Kidney epithelial cell (primary cell): ENCODE results near the gene KIF18B. TPM values are rescaled to one million over a fixed set of nuclear protein-coding genes. Genes with fewer than 3 reads are reported as not detected.

ENCODE experiments used
- DNase-seq: peaks from one replicate; pipeline ENCODE4 v3.0.0-alpha.2; 2010; ENCODE audit warnings: low read depth
- H3K27me3 ChIP-seq: 2 replicates; pipeline ENCODE4 v1.6.0; 2011; ENCODE audit warnings: low read length; ENCODE audit not compliant: control insufficient read depth, insufficient read depth
- H3K36me3 ChIP-seq: 2 replicates; pipeline ENCODE4 v1.5.1; 2011; ENCODE audit warnings: low read length; ENCODE audit not compliant: control insufficient read depth, insufficient read depth
- H3K4me3 ChIP-seq: 2 replicates; pipeline ENCODE4 v1.5.1; 2011; ENCODE audit warnings: low read depth, mild to moderate bottlenecking, control low read depth, low read length
- CTCF ChIP-seq: IDR thresholded peaks from 2 replicates; pipeline ENCODE4 v1.5.1; 2011; ENCODE audit warnings: mild to moderate bottlenecking, moderate library complexity, low read length, control low read depth, inconsistent platforms; ENCODE audit not compliant: insufficient read depth, poor library complexity, severe bottlenecking
- total RNA-seq: library from RNA; depleted of rRNA; stranded (reverse); fragments of >200 nt; gene quantifications from 2 replicates; pipeline ENCODE4 v1.2.3, GENCODE V29; 2015

The KIF18B gene
- total RNA-seq, 1 donor from 2014 or later, result 1.4 TPM

DNA sequence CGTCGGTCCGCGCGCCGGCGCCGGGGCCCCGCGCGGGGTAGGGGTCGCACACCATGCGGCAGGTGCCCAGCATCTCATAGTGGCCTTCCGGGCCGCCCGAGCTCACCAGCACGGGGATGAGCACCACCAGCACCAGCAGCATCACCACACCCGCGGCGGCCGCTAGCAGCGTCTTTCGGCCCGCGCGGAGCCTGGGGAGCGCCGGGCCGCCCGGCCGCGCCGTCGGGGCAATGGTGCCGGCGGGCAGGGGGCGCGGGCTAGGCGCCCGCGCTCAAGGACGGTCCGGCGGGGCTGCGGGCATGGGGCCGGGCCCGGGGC, 20.3 kb upstream of the KIF18B start:
- TF ChIP-seq CTCF, result no peak
- H3K4me3 ChIP-seq, result no peak overlapping the region
- H3K27me3 ChIP-seq, result peaks cover 47% of the 10 kb centered on the region
- H3K36me3 ChIP-seq, result no peaks in the 10 kb centered on the region
- no peak for DNase-seq

DNA sequence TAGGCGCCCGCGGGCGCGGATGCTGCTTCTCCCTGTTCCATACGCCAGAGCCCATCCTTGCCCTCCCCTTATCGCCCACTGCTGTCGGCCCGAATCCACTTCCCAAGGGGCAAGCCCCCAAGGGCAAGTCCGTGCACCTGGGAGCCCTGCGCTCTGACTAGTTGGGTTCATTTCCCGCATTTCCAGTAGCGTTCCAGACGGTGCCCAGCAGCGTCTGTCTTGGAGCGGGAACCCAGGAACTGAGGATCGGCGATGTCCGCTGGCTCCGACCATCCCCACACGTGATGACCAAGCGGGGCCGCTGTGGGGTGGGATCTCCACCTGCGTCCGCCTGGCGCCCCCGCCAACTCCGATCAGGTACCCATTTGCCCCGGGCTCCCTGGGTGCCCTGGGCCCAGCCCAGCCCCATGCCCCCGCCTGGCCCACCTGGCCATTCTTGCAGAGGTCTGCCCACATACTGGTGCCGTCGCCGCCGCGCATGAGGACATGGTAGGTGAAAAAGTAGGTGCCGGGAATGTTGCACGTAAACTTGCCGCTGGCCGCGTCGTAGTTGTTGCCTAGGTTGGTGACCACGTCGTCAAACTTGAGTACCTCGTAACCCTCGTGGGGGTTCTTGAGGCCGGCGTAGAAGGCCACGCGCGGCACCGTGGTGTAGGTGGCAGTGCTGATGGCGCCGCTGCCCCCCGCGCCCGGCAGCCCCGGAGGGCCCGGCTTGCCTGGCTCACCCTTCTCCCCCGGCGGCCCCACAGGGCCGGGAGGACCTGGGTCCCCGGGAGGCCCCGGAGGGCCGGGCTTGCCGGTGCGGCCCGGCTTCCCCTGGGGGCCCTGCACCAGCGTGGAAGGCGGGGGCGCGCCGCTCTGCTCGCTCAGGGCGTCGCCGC, 19.7 kb upstream of the KIF18B start:
- Histone ChIP-seq H3K4me3 (no peak overlapping the region), H3K36me3 (no peaks in the 10 kb centered on the region), H3K27me3 (peaks cover 47% of the 10 kb centered on the region)
- DNase-seq, result no peak
- TF ChIP-seq CTCF, result no peak

- no peak for DNase-seq
- peaks cover 47% of the 10 kb centered on the region for H3K27me3 ChIP-seq
- no peak for TF ChIP-seq CTCF
- no peaks in the 10 kb centered on the region for H3K36me3 ChIP-seq
- H3K4me3 ChIP-seq, result no peak overlapping the region
Measured at GRCh38 chr17:44966348-44967025, 18.9 kb upstream of the KIF18B start.

- no peak overlapping the region for H3K4me3 ChIP-seq
- H3K27me3 ChIP-seq, result peaks cover 47% of the 10 kb centered on the region
Measured at GRCh38 chr17:44965481-44966234, 18.1 kb upstream of the KIF18B start.

DNA sequence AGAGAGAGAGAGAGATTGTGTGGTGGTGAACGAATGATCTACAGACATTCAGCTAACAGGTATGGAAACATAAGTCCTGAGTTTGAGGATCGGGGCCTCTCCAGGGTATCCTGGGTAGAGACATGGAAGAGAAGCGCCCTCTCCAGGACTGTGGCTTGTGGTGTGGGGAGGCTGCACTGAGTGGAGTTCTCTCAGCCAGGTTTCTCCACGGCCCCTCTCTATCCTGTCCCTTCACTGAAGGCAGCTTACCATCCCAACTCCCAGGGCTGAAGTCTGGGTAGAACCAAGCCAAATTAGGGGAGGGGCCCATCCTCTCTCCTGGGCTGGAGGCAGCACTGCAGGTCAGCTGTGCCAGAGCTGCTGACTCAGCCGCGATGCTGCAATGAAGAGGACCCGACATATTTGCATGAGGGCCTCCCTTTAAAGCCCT, 14.4 kb upstream of the KIF18B start:
- TF ChIP-seq CTCF, result peak; percentile 4
- Histone ChIP-seq H3K27me3 (peaks cover 33% of the 10 kb centered on the region), H3K36me3 (no peaks in the 10 kb centered on the region), H3K4me3 (no peak overlapping the region)
- no peak for DNase-seq

More at GRCh38 chr17:44965481-44966234, 18.1 kb upstream of the KIF18B start:
- H3K36me3 ChIP-seq, result no peaks in the 10 kb centered on the region
- no peak for DNase-seq
- no peak for TF ChIP-seq CTCF
